Vagina (tissue), 2 donors: ENCODE results near the gene POLN.

Source experiments
- POLR2AphosphoS5 ChIP-seq, 2 donors: sonication (generic); formaldehyde crosslinking; IDR thresholded peaks; one replicate each; pipeline ENCODE4 v1.9.0; 2017; ENCODE audit warnings: antibody characterized with exemption in 2 of 2, mild to moderate bottlenecking in 2 of 2, low read depth in 1 of 2; ENCODE audit not compliant: insufficient read depth in 1 of 2
- TF ChIP-seq, protein P1 (sequence below), 3 experiments: fragments of 450-650 bp in 2 of 3; fragments of 200-600 bp in 1 of 3; sonication (generic) in 1 of 3; IDR thresholded peaks; one replicate each; pipeline ENCODE4 v1.5.1; 2017 to 2019; ENCODE audit warnings: antibody characterized with exemption in 3 of 3, mild to moderate bottlenecking in 2 of 3, moderate library complexity in 2 of 3

DNA sequence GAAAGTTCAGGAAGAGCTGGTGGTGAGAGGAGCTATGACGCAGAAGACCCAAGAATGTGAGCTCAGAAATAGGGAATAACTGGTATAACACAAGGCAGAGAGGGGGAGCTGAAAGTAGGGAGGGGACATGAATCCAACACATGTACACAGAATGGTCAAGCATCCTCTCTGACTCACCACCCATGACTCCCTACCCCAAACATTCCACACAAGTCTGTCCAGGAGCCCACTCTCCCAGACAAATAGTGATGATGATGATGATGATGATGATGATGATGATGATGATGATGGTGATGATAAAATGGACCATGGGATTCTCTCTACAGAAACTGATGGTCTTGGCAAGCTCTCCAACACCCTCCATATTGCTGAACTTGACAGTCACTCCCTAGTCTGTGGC lies 136.4 kb downstream of the POLN start:
- TF ChIP-seq, protein P1, sequence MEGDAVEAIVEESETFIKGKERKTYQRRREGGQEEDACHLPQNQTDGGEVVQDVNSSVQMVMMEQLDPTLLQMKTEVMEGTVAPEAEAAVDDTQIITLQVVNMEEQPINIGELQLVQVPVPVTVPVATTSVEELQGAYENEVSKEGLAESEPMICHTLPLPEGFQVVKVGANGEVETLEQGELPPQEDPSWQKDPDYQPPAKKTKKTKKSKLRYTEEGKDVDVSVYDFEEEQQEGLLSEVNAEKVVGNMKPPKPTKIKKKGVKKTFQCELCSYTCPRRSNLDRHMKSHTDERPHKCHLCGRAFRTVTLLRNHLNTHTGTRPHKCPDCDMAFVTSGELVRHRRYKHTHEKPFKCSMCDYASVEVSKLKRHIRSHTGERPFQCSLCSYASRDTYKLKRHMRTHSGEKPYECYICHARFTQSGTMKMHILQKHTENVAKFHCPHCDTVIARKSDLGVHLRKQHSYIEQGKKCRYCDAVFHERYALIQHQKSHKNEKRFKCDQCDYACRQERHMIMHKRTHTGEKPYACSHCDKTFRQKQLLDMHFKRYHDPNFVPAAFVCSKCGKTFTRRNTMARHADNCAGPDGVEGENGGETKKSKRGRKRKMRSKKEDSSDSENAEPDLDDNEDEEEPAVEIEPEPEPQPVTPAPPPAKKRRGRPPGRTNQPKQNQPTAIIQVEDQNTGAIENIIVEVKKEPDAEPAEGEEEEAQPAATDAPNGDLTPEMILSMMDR (IDR thresholded peaks at IDR 0.05) = no peak
- no peak for TF ChIP-seq POLR2AphosphoS5 (IDR thresholded peaks at IDR 0.05; ENCODE audit: insufficient read depth in 1 of 2, low read depth in 1 of 2)
